Astrocyte (in vitro differentiated cells and primary cell): ENCODE measurements around the gene CORIN. TPM values are rescaled to one million over a fixed set of nuclear protein-coding genes. Genes with fewer than 3 reads are reported as not detected.
A peak's percentile ranks its signal among the peaks of the same experiment; 100 is the strongest.
"Not testable (repeated sequence)": the region's sequence is repeated elsewhere in the genome, so short reads cannot be mapped to it uniquely, and the experiment has no call there.

ENCODE experiments used
- DNase-seq: peaks from one replicate; pipeline ENCODE4 v3.0.0-alpha.2; 2010; ENCODE audit warnings: low read depth
- FAIRE-seq: peaks from 2 replicates; lab custom pipeline; 2011; peaks lifted over from hg19 to GRCh38; lab: Jason Lieb, UNC
- H2AFZ ChIP-seq: 2 replicates; pipeline ENCODE4 v1.6.0; 2012; ENCODE audit warnings: low read depth, low read length, inconsistent platforms
- H3K27ac ChIP-seq: 2 replicates; pipeline ENCODE4 v1.5.1; 2011; ENCODE audit warnings: low read depth, low read length, inconsistent platforms
- H3K27me3 ChIP-seq: 2 replicates; pipeline ENCODE4 v1.6.0; 2011; ENCODE audit warnings: low read length, inconsistent platforms; ENCODE audit not compliant: insufficient read depth
- H3K36me3 ChIP-seq: 2 replicates; pipeline ENCODE4 v1.5.1; 2011; ENCODE audit warnings: low read length, inconsistent platforms; ENCODE audit not compliant: insufficient read depth
- H3K4me1 ChIP-seq: 2 replicates; pipeline ENCODE4 v1.5.1; 2011; ENCODE audit warnings: low read length, inconsistent platforms; ENCODE audit not compliant: insufficient read depth
- H3K4me2 ChIP-seq: 2 replicates; pipeline ENCODE4 v1.6.0; 2012; ENCODE audit warnings: low read length, inconsistent platforms
- H3K4me3 ChIP-seq: 2 replicates; pipeline ENCODE4 v1.5.1; 2011; ENCODE audit warnings: low read depth, mild to moderate bottlenecking, low read length, inconsistent platforms; ENCODE audit not compliant: insufficient read depth
- H3K79me2 ChIP-seq: 2 replicates; pipeline ENCODE4 v1.6.0; 2012; ENCODE audit warnings: mild to moderate bottlenecking, low read length, inconsistent platforms; ENCODE audit not compliant: insufficient read depth
- H3K9ac ChIP-seq: 2 replicates; pipeline ENCODE4 v1.6.0; 2012; ENCODE audit warnings: mild to moderate bottlenecking, low read length, inconsistent platforms
- H3K9me3 ChIP-seq: 2 replicates; pipeline ENCODE4 v1.5.1; 2012; ENCODE audit warnings: low read depth, mild to moderate bottlenecking, low read length, inconsistent platforms; ENCODE audit not compliant: insufficient read depth
- H4K20me1 ChIP-seq: 2 replicates; pipeline ENCODE4 v1.6.0; 2012; ENCODE audit warnings: low read length, inconsistent platforms; ENCODE audit not compliant: insufficient read depth
- H3K27ac Mint-ChIP-seq: one replicate; pipeline ENCODE4 v1.8.0; 2021; ENCODE audit warnings: mild to moderate bottlenecking, mixed read lengths; ENCODE audit not compliant: unreplicated experiment
- H3K27me3 Mint-ChIP-seq: one replicate; pipeline ENCODE4 v1.8.0; 2021; ENCODE audit warnings: low read depth, mixed read lengths; ENCODE audit not compliant: unreplicated experiment
- H3K36me3 Mint-ChIP-seq: one replicate; pipeline ENCODE4 v1.8.0; 2021; ENCODE audit warnings: low read depth, mixed read lengths; ENCODE audit not compliant: unreplicated experiment
- H3K4me1 Mint-ChIP-seq: one replicate; pipeline ENCODE4 v1.8.0; 2021; ENCODE audit warnings: low read depth, mixed read lengths; ENCODE audit not compliant: unreplicated experiment
- H3K4me3 Mint-ChIP-seq: one replicate; pipeline ENCODE4 v1.8.0; 2021; ENCODE audit warnings: mild to moderate bottlenecking, moderate library complexity, mixed read lengths; ENCODE audit not compliant: unreplicated experiment
- H3K9me3 Mint-ChIP-seq: one replicate; pipeline ENCODE4 v1.8.0; 2021; ENCODE audit warnings: mild to moderate bottlenecking, mixed read lengths; ENCODE audit not compliant: unreplicated experiment
- CTCF ChIP-seq: IDR thresholded peaks from 2 replicates; pipeline ENCODE4 v1.5.1; 2011; ENCODE audit warnings: low read depth, mild to moderate bottlenecking, inconsistent platforms, low read length, moderate library complexity; ENCODE audit not compliant: insufficient read depth
- EZH2 ChIP-seq: IDR thresholded peaks from 2 replicates; pipeline ENCODE4 v1.6.1; 2012; ENCODE audit warnings: mild to moderate bottlenecking, low read length, inconsistent platforms; ENCODE audit not compliant: insufficient read depth
- total RNA-seq: library from RNA; stranded (reverse); gene quantifications from 2 replicates; pipeline ENCODE4 v1.2.1, GENCODE V29; 2021

Gene CORIN
- total RNA-seq, 1 donor from 2014 or later = 0.20 TPM

GRCh38 chr4:47557255-47557654 is 280.6 kb downstream of the CORIN start:
- H3K27me3 ChIP-seq = no peaks in the 10 kb centered on the region
- no peak overlapping the region for H2AFZ ChIP-seq
- H4K20me1 ChIP-seq = no peaks in the 10 kb centered on the region

GRCh38 chr4:47555920-47556319 is 281.9 kb downstream of the CORIN start:
- not testable (repeated sequence) for H3K79me2 ChIP-seq, H3K9ac ChIP-seq, H3K27ac ChIP-seq, H3K9me3 Mint-ChIP-seq, H3K4me3 Mint-ChIP-seq, H4K20me1 ChIP-seq, H2AFZ ChIP-seq, H3K27ac Mint-ChIP-seq, H3K4me1 Mint-ChIP-seq, FAIRE-seq, H3K9me3 ChIP-seq, H3K27me3 ChIP-seq, DNase-seq, H3K4me2 ChIP-seq, H3K4me3 ChIP-seq, H3K27me3 Mint-ChIP-seq
- Histone ChIP-seq H3K36me3 (peaks cover 32% of the 10 kb centered on the region), H3K4me1 (peaks cover 13% of the 10 kb centered on the region)
- peaks cover 20% of the 10 kb centered on the region for H3K36me3 Mint-ChIP-seq

More at GRCh38 chr4:47557255-47557654, 280.6 kb downstream of the CORIN start:
- Mint-ChIP-seq H3K9me3 (no peaks in the 10 kb centered on the region), H3K27me3 (no peaks in the 10 kb centered on the region), H3K36me3 (peaks cover 12% of the 10 kb centered on the region), H3K27ac (no peak overlapping the region), H3K4me1 (peaks cover 4% of the 10 kb centered on the region), H3K4me3 (no peak overlapping the region)
- H3K36me3 ChIP-seq = peaks cover 43% of the 10 kb centered on the region
- H3K4me1 ChIP-seq = peaks cover 2% of the 10 kb centered on the region
- H3K9ac ChIP-seq = no peak overlapping the region
- DNase-seq (no peak), FAIRE-seq (no peak)
- no peak for TF ChIP-seq EZH2
- TF ChIP-seq CTCF = no peak
- no peak overlapping the region for H3K4me2 ChIP-seq
- no peak overlapping the region for H3K27ac ChIP-seq
- no peak overlapping the region for H3K4me3 ChIP-seq
- no peaks in the 10 kb centered on the region for H3K79me2 ChIP-seq
- H3K9me3 ChIP-seq = no peaks in the 10 kb centered on the region

GRCh38 chr4:47553329-47554125 is 284.3 kb downstream of the CORIN start:
- Histone ChIP-seq H3K27ac (no peak overlapping the region), H2AFZ (no peak overlapping the region), H3K4me2 (no peak overlapping the region), H3K9ac (no peak overlapping the region), H3K9me3 (no peaks in the 10 kb centered on the region), H3K27me3 (no peaks in the 10 kb centered on the region), H4K20me1 (no peaks in the 10 kb centered on the region), H3K36me3 (peaks cover 44% of the 10 kb centered on the region), H3K4me1 (peaks cover 15% of the 10 kb centered on the region), H3K4me3 (no peak overlapping the region), H3K79me2 (no peaks in the 10 kb centered on the region)
- H3K9me3 Mint-ChIP-seq = no peaks in the 10 kb centered on the region
- peak overlapping the region; percentile 73 for H3K27ac Mint-ChIP-seq
- H3K4me3 Mint-ChIP-seq = no peak overlapping the region
- H3K27me3 Mint-ChIP-seq = no peaks in the 10 kb centered on the region
- TF ChIP-seq EZH2 (no peak), CTCF (no peak)
- peaks cover 26% of the 10 kb centered on the region for H3K36me3 Mint-ChIP-seq
- FAIRE-seq (no peak), DNase-seq (no peak)
- H3K4me1 Mint-ChIP-seq = peaks cover 7% of the 10 kb centered on the region
